H9 (cell line): Measurements from ENCODE around the gene ZNF622. TPM values are rescaled to one million over a fixed set of nuclear protein-coding genes. Genes with fewer than 3 reads are reported as not detected.

Experiments used
- DNase-seq: peaks from one replicate; pipeline ENCODE4 v3.0.0-alpha.2; 2017
- H2AFZ ChIP-seq: one replicate; pipeline ENCODE4 v1.6.1; 2013; ENCODE audit warnings: mild to moderate bottlenecking, low read length, control low read depth, moderate library complexity
- H2AK5ac ChIP-seq: 2 replicates; pipeline ENCODE4 v1.6.1; 2013; ENCODE audit warnings: low read length, control low read depth, mixed read lengths; ENCODE audit not compliant: insufficient read length
- H2BK120ac ChIP-seq: one replicate; pipeline ENCODE4 v1.6.1; 2013; ENCODE audit warnings: low read depth, mild to moderate bottlenecking, low read length, control low read depth, inconsistent platforms; ENCODE audit not compliant: poor library complexity, severe bottlenecking
- H2BK12ac ChIP-seq: 2 replicates; pipeline ENCODE4 v1.6.1; 2013; ENCODE audit warnings: low read length, control low read depth, mixed read lengths, low read depth; ENCODE audit not compliant: insufficient read length
- H2BK15ac ChIP-seq: 2 replicates; pipeline ENCODE4 v1.6.1; 2013; ENCODE audit warnings: low read depth, low read length, control low read depth
- H2BK20ac ChIP-seq: one replicate; pipeline ENCODE4 v1.6.1; 2013; ENCODE audit warnings: low read depth, mild to moderate bottlenecking, low read length, control low read depth, inconsistent platforms; ENCODE audit not compliant: poor library complexity, severe bottlenecking
- H2BK5ac ChIP-seq: 2 replicates; pipeline ENCODE4 v1.6.1; 2013; ENCODE audit warnings: low read length, control low read depth, mixed read lengths; ENCODE audit not compliant: insufficient read length
- H3K14ac ChIP-seq: 2 replicates; pipeline ENCODE4 v1.6.1; 2013; ENCODE audit warnings: low read length, control low read depth; ENCODE audit not compliant: insufficient read depth
- H3K18ac ChIP-seq: 2 replicates; pipeline ENCODE4 v1.6.1; 2013; ENCODE audit warnings: low read depth, mild to moderate bottlenecking, mixed read lengths, low read length, control low read depth; ENCODE audit not compliant: insufficient read length
- H3K23ac ChIP-seq: 2 replicates; pipeline ENCODE4 v1.6.1; 2013; ENCODE audit warnings: low read length, control low read depth, mixed read lengths, low read depth; ENCODE audit not compliant: insufficient read length
- H3K23me2 ChIP-seq: 2 replicates; pipeline ENCODE4 v1.6.1; 2013; ENCODE audit warnings: low read depth, mild to moderate bottlenecking, mixed read lengths, low read length, control low read depth; ENCODE audit not compliant: insufficient read length, poor library complexity, severe bottlenecking
- H3K27ac ChIP-seq: 2 replicates; pipeline ENCODE4 v1.5.1; 2013; ENCODE audit warnings: low read length, control low read depth, mixed read lengths, low read depth; ENCODE audit not compliant: insufficient read length
- H3K27me3 ChIP-seq: 2 replicates; pipeline ENCODE4 v1.6.1; 2013; ENCODE audit warnings: low read length, control low read depth, inconsistent platforms; ENCODE audit not compliant: insufficient read depth
- H3K4ac ChIP-seq: 2 replicates; pipeline ENCODE4 v1.6.1; 2013; ENCODE audit warnings: low read depth, mild to moderate bottlenecking, control low read depth, inconsistent platforms, low read length, moderate library complexity
- H3K4me1 ChIP-seq: 2 replicates; pipeline ENCODE4 v1.6.1; 2013; ENCODE audit warnings: low read length, control low read depth, inconsistent platforms; ENCODE audit not compliant: insufficient read depth
- H3K4me2 ChIP-seq: 2 replicates; pipeline ENCODE4 v1.6.1; 2013; ENCODE audit warnings: low read length, control low read depth, mixed read lengths; ENCODE audit not compliant: insufficient read length, insufficient read depth
- H3K56ac ChIP-seq: 2 replicates; pipeline ENCODE4 v1.6.1; 2013; ENCODE audit warnings: low read depth, mild to moderate bottlenecking, mixed read lengths, low read length, control low read depth; ENCODE audit not compliant: insufficient read length
- H3K79me1 ChIP-seq: 2 replicates; pipeline ENCODE4 v1.6.1; 2013; ENCODE audit warnings: low read depth, mild to moderate bottlenecking, moderate library complexity, low read length, control low read depth, inconsistent platforms; ENCODE audit not compliant: insufficient read depth, poor library complexity, severe bottlenecking
- H3K79me2 ChIP-seq: 2 replicates; pipeline ENCODE4 v1.6.1; 2013; ENCODE audit warnings: low read length, control low read depth, inconsistent platforms; ENCODE audit not compliant: insufficient read depth
- H3K9ac ChIP-seq: 2 replicates; pipeline ENCODE4 v1.6.1; 2013; ENCODE audit warnings: low read length, control low read depth, mixed read lengths; ENCODE audit not compliant: insufficient read length; ENCODE audit errors: extremely low read depth
- H3K9me3 ChIP-seq: one replicate; pipeline ENCODE4 v1.6.1; 2013; ENCODE audit warnings: low read depth, low read length, inconsistent platforms; ENCODE audit not compliant: control insufficient read depth
- H3T11ph ChIP-seq: one replicate; pipeline ENCODE4 v1.6.1; 2013; ENCODE audit warnings: mild to moderate bottlenecking, low read length, control low read depth, inconsistent platforms
- H4K20me1 ChIP-seq: one replicate; pipeline ENCODE4 v1.6.1; 2013; ENCODE audit not compliant: control insufficient read depth, insufficient read length, insufficient read depth
- H4K5ac ChIP-seq: 2 replicates; pipeline ENCODE4 v1.6.1; 2013; ENCODE audit warnings: low read depth, mild to moderate bottlenecking, mixed read lengths, low read length, control low read depth; ENCODE audit not compliant: insufficient read length
- H4K8ac ChIP-seq: replicated peaks from 2 replicates; pipeline ENCODE4 v1.6.1; 2013; ENCODE audit warnings: low read length, control low read depth, mixed read lengths, low read depth; ENCODE audit not compliant: insufficient read length
- H4K91ac ChIP-seq: 2 replicates; pipeline ENCODE4 v1.6.1; 2013; ENCODE audit warnings: low read depth, mild to moderate bottlenecking, moderate library complexity, mixed read lengths, low read length, control low read depth; ENCODE audit not compliant: insufficient read length
- H3K27ac Mint-ChIP-seq, 3 experiments: 2 replicates in 2 of 3; 3 replicates in 1 of 3; pipeline ENCODE4 v1.8.0; 2020 to 2021; ENCODE audit warnings: mixed read lengths in 3 of 3, mild to moderate bottlenecking in 1 of 3, moderate library complexity in 1 of 3
- H3K27me3 Mint-ChIP-seq: 2 replicates; pipeline ENCODE4 v1.8.0; 2021; ENCODE audit warnings: low read depth, mild to moderate bottlenecking, moderate library complexity, mixed read lengths
- H3K36me3 Mint-ChIP-seq, 3 experiments: 2 replicates in 2 of 3; 3 replicates in 1 of 3; pipeline ENCODE4 v1.8.0; 2020 to 2021; ENCODE audit warnings: low read depth in 3 of 3, mixed read lengths in 3 of 3; ENCODE audit not compliant: insufficient read depth in 1 of 3
- H3K4me1 Mint-ChIP-seq, 2 experiments: 2 replicates each; pipeline ENCODE4 v1.8.0; 2020; ENCODE audit warnings: mixed read lengths in 2 of 2
- H3K4me3 Mint-ChIP-seq, 2 experiments: 2 replicates in 1 of 2; 3 replicates in 1 of 2; pipeline ENCODE4 v1.8.0; 2020 to 2021; ENCODE audit warnings: mild to moderate bottlenecking in 2 of 2, mixed read lengths in 2 of 2, moderate library complexity in 1 of 2
- H3K9me3 Mint-ChIP-seq, 2 experiments: 2 replicates in 1 of 2; 3 replicates in 1 of 2; pipeline ENCODE4 v1.8.0; 2020; ENCODE audit warnings: mild to moderate bottlenecking in 2 of 2, mixed read lengths in 2 of 2, moderate library complexity in 1 of 2
- WGBS: extraction: QIAGEN DNeasy Blood & Tissue Kit; methylation state at CpG from one replicate; pipeline ENCODE4 v1.1.7; 2013; ENCODE audit warnings: missing lambda C conversion rate, low lambda C conversion rate, mixed read lengths; ENCODE audit not compliant: insufficient read length; ENCODE audit errors: extremely low coverage; 5-methylcytosine and 5-hydroxymethylcytosine counted together
- total RNA-seq: library from RNA; stranded (reverse); gene quantifications from 2 replicates; pipeline ENCODE4 v1.2.1, GENCODE V29; 2021
- TF ChIP-seq, protein P1 (sequence below): fragments of 200-600 bp; sonication (generic); conservative IDR thresholded peaks from 3 replicates; pipeline ENCODE4 v1.8.0; 2021; ENCODE audit warnings: antibody characterized with exemption, mild to moderate bottlenecking

The ZNF622 gene
- total RNA-seq, 1 experiment from 2014 or later, result 42.2 TPM

DNA sequence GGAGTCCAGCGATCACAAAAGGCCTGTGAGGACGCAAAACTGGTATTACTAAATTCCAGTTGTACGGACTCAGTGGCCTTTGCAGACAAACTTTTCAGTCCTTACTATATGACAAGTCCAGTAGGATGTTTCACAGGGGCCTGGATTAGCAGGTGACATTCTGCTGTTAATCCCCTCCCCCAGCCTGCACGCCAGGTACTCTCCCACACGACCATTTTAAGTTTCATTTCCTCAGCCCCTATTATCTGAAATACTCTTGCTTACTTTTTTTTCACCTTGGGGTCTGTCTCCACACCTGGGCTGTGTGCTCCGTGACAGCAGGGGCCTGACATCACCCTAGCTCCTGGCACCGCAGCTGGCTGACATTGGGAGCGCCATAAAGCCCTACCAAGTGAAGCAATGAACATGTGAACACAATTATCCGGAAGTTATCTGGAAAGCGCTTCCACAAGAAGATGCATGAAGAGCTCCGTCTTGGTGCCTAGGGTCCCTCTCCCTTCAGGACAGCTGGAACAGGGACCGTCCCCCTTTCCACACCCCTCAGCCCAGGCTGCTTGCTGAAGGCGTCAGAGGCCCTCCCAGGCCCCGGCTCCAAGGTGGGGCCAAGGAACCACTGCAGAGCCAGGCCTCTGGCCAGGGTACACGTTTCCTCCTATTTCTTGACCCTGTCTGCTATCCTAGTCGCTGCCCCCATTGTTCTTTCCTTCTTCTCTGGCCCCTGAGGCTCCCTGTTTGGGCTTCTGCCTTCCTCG is 39.7 kb upstream of the ZNF622 start:
- no CpG with 5 or more reads among the region's 17 CpGs for WGBS
- H4K8ac ChIP-seq, result no peak overlapping the region

More for the DNA sequence above, 39.7 kb upstream of the ZNF622 start:
- no peak overlapping the region for H3K56ac ChIP-seq
- H3K79me2 ChIP-seq, result no peaks in the 10 kb centered on the region
- H3K4me3 Mint-ChIP-seq, result no peak overlapping the region
- H3K27me3 ChIP-seq, result no peaks in the 10 kb centered on the region
- H2AFZ ChIP-seq, result no peak overlapping the region
- H3K36me3 Mint-ChIP-seq, result no peaks in the 10 kb centered on the region; a peak in 1 of 7 replicates
- H3T11ph ChIP-seq, result no peak overlapping the region
- H3K4me1 Mint-ChIP-seq, result peaks cover 9 to 10% of the 10 kb centered on the region in 2 experiments
- no peak overlapping the region for H3K27ac Mint-ChIP-seq
- no peak overlapping the region for H3K27ac ChIP-seq
- H4K5ac ChIP-seq, result no peak overlapping the region
- no peaks in the 10 kb centered on the region for H4K20me1 ChIP-seq
- no peak overlapping the region for H2BK12ac ChIP-seq
- H3K23me2 ChIP-seq, result no peaks in the 10 kb centered on the region
- no peak overlapping the region for H2BK20ac ChIP-seq
- H3K14ac ChIP-seq, result no peak overlapping the region
- H3K9me3 ChIP-seq, result no peaks in the 10 kb centered on the region
- TF ChIP-seq, protein P1, sequence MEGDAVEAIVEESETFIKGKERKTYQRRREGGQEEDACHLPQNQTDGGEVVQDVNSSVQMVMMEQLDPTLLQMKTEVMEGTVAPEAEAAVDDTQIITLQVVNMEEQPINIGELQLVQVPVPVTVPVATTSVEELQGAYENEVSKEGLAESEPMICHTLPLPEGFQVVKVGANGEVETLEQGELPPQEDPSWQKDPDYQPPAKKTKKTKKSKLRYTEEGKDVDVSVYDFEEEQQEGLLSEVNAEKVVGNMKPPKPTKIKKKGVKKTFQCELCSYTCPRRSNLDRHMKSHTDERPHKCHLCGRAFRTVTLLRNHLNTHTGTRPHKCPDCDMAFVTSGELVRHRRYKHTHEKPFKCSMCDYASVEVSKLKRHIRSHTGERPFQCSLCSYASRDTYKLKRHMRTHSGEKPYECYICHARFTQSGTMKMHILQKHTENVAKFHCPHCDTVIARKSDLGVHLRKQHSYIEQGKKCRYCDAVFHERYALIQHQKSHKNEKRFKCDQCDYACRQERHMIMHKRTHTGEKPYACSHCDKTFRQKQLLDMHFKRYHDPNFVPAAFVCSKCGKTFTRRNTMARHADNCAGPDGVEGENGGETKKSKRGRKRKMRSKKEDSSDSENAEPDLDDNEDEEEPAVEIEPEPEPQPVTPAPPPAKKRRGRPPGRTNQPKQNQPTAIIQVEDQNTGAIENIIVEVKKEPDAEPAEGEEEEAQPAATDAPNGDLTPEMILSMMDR, result no peak
- no peak overlapping the region for H3K4me2 ChIP-seq
- H2BK5ac ChIP-seq, result no peak overlapping the region
- no peak overlapping the region for H3K4ac ChIP-seq
- no peak overlapping the region for H2AK5ac ChIP-seq
- no peak overlapping the region for H3K9ac ChIP-seq
- H2BK15ac ChIP-seq, result no peak overlapping the region
- H3K9me3 Mint-ChIP-seq, result no peaks in the 10 kb centered on the region
- H3K18ac ChIP-seq, result no peak overlapping the region
- no peaks in the 10 kb centered on the region for H3K79me1 ChIP-seq
- no peak for DNase-seq
- no peaks in the 10 kb centered on the region for H3K4me1 ChIP-seq
- H4K91ac ChIP-seq, result no peak overlapping the region
- no peaks in the 10 kb centered on the region for H3K27me3 Mint-ChIP-seq
- H3K23ac ChIP-seq, result no peak overlapping the region
- H2BK120ac ChIP-seq, result no peak overlapping the region
